Osteoblast (primary cell): ENCODE measurements around the gene MLPH. TPM values are rescaled to one million over a fixed set of nuclear protein-coding genes. Genes with fewer than 3 reads are reported as not detected.

ENCODE experiments used
- DNase-seq: peaks from one replicate; pipeline ENCODE4 v3.0.0; 2011; ENCODE audit warnings: low spot score, mixed read lengths; ENCODE audit not compliant: insufficient read length; ENCODE audit errors: missing footprints
- H2AFZ ChIP-seq: 2 replicates; pipeline ENCODE4 v1.6.0; 2011; ENCODE audit warnings: mild to moderate bottlenecking, low read length
- H3K27ac ChIP-seq: 2 replicates; pipeline ENCODE4 v1.5.1; 2011; ENCODE audit warnings: mild to moderate bottlenecking, low read depth, low read length, moderate library complexity
- H3K27me3 ChIP-seq: 2 replicates; pipeline ENCODE4 v1.6.0; 2012; ENCODE audit warnings: mild to moderate bottlenecking, control low read depth, inconsistent platforms, low read length, moderate library complexity; ENCODE audit not compliant: insufficient read depth
- H3K36me3 ChIP-seq: 2 replicates; pipeline ENCODE4 v1.5.1; 2011; ENCODE audit warnings: mild to moderate bottlenecking, low read length, control low read depth, moderate library complexity; ENCODE audit not compliant: insufficient read depth
- H3K4me1 ChIP-seq: 2 replicates; pipeline ENCODE4 v1.5.1; 2011; ENCODE audit warnings: mild to moderate bottlenecking, low read length, control low read depth, moderate library complexity; ENCODE audit not compliant: insufficient read depth
- H3K4me2 ChIP-seq: 2 replicates; pipeline ENCODE4 v1.6.0; 2011; ENCODE audit warnings: mild to moderate bottlenecking, low read length; ENCODE audit not compliant: insufficient read depth
- H3K4me3 ChIP-seq: fragments of 200-600 bp; sonication (generic); 3 replicates; pipeline ENCODE4 v1.5.1; 2012; ENCODE audit warnings: mild to moderate bottlenecking, low read length, inconsistent platforms; ENCODE audit not compliant: insufficient read depth
- H3K79me2 ChIP-seq: 2 replicates; pipeline ENCODE4 v1.6.0; 2012; ENCODE audit warnings: mild to moderate bottlenecking, low read length, control low read depth, inconsistent platforms; ENCODE audit not compliant: insufficient read depth
- H3K9me3 ChIP-seq: 2 replicates; pipeline ENCODE4 v1.5.1; 2011; ENCODE audit warnings: low read depth, low read length, control low read depth
- H4K20me1 ChIP-seq: 2 replicates; pipeline ENCODE4 v1.6.0; 2012; ENCODE audit warnings: mild to moderate bottlenecking, low read length, control low read depth; ENCODE audit not compliant: insufficient read depth
- CTCF ChIP-seq: IDR thresholded peaks from 2 replicates; pipeline ENCODE4 v1.5.1; 2011; ENCODE audit warnings: mild to moderate bottlenecking, low read depth, low read length, moderate library complexity; ENCODE audit errors: extremely low read depth
- total RNA-seq: library from RNA; depleted of rRNA; stranded (reverse); fragments of >200 nt; gene quantifications from 2 replicates; pipeline ENCODE4 v1.2.3, GENCODE V29; 2012

Gene MLPH
- total RNA-seq, 1 donor, result 25.7 TPM

DNA sequence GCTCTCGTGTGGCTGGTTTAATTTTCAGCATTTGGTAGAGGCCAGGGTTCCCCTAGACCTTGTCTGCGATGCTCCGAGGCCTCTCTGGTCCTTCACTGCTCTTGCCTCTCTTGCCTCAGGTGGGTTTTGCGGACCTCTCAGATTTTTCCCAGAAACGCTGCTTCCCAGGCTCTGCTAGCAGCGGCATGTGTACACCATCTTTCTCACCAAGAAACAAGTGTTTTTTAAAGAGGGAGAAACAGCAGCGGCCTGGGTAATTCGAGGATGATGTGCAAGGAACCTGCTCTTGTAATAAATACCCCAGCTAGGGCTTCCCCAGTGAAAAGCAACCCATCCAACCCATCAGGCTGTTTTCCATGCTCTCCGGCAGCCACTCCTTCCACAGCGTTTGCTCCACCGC lies 39.6 kb upstream of the MLPH start:
- no peaks in the 10 kb centered on the region for H3K36me3 ChIP-seq
- no peak for TF ChIP-seq CTCF
- no peak overlapping the region for H3K27ac ChIP-seq
- H3K9me3 ChIP-seq, result no peaks in the 10 kb centered on the region
- no peaks in the 10 kb centered on the region for H3K27me3 ChIP-seq
- no peaks in the 10 kb centered on the region for H3K79me2 ChIP-seq
- H3K4me3 ChIP-seq, result no peak overlapping the region
- no peaks in the 10 kb centered on the region for H4K20me1 ChIP-seq
- peaks cover 24% of the 10 kb centered on the region for H3K4me1 ChIP-seq
- no peak overlapping the region for H3K4me2 ChIP-seq
- DNase-seq, result no peak
- no peak overlapping the region for H2AFZ ChIP-seq

- H3K4me2 ChIP-seq, result no peak overlapping the region
- no peak for TF ChIP-seq CTCF
- H3K27me3 ChIP-seq, result no peaks in the 10 kb centered on the region
- H4K20me1 ChIP-seq, result no peaks in the 10 kb centered on the region
- peaks cover 31% of the 10 kb centered on the region for H3K4me1 ChIP-seq
- H3K27ac ChIP-seq, result no peak overlapping the region
- no peak overlapping the region for H3K4me3 ChIP-seq
- H3K79me2 ChIP-seq, result no peaks in the 10 kb centered on the region
- H2AFZ ChIP-seq, result no peak overlapping the region
- H3K9me3 ChIP-seq, result no peaks in the 10 kb centered on the region
- DNase-seq, result no peak
- H3K36me3 ChIP-seq, result no peaks in the 10 kb centered on the region
These were observed 38.9 kb upstream of the MLPH start for GRCh38 chr2:237448171-237448570.

DNA sequence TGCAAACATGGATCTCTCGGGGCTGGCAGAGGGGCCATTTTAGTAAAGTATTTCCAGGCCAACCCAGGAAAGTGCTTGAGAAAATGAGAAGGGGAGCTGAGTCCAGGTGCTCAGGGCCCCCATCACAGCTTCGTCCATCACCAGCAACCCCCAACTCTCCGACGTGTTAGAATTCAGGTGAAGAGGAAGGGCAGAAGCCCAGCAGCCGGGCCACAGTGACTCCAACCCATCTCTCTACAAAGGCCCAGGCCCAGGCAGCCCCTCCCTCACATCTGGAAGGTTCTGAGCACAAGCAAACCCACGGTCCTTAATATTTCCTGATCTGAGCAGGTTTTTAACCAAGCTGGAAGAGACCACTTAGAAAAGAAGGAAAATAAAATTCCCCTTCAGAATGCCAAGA lies 38.4 kb upstream of the MLPH start:
- Histone ChIP-seq H3K27me3 (no peaks in the 10 kb centered on the region), H4K20me1 (no peaks in the 10 kb centered on the region), H3K36me3 (no peaks in the 10 kb centered on the region), H3K4me1 (peaks cover 34% of the 10 kb centered on the region), H3K9me3 (no peaks in the 10 kb centered on the region), H3K79me2 (no peaks in the 10 kb centered on the region), H2AFZ (no peak overlapping the region), H3K27ac (no peak overlapping the region), H3K4me2 (no peak overlapping the region), H3K4me3 (no peak overlapping the region)
- no peak for DNase-seq
- no peak for TF ChIP-seq CTCF

DNA sequence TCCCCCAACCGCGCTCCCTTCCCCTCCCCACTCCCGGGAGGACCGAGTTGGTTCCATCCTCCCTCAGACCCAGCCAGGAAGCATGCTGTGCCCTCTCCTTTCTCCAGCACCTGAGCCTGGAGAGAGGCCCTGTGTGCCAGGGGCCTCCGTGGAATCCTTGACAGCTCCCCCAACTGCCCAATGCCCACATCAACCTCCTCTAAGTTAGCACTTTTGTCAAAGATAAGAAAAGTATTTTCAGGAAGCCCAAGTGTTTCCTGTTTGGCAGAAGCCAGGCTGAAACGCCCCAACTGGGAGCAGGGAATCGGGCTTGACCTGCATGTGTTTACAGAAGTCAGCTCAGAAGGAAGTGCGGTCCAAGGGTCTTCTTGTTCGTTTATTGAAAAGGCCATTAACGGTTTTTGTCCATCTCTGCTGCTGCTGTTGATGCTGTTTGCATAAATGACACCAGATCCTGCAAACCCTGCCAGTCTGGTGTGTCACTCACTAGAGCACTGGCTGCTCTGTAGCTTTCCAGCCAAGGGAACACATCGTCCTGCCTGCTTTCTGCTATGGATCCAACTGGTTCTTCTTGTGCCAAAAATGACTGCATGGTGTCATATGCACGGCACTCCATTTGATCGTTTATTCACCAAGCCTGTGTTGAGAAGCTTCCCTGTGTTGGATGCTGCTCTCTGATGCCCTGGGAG lies 37.7 kb upstream of the MLPH start:
- peak overlapping the region; percentile 42 for H2AFZ ChIP-seq
- no peak for DNase-seq
- no peaks in the 10 kb centered on the region for H4K20me1 ChIP-seq
- H3K4me1 ChIP-seq, result peaks cover 34% of the 10 kb centered on the region
- no peaks in the 10 kb centered on the region for H3K27me3 ChIP-seq
- no peaks in the 10 kb centered on the region for H3K9me3 ChIP-seq
- no peaks in the 10 kb centered on the region for H3K79me2 ChIP-seq
- H3K27ac ChIP-seq, result peak overlapping the region; percentile 37
- peak overlapping the region; percentile 5 for H3K4me2 ChIP-seq
- no peaks in the 10 kb centered on the region for H3K36me3 ChIP-seq
- no peak overlapping the region for H3K4me3 ChIP-seq
- TF ChIP-seq CTCF, result no peak
